ENCODE results near the gene ACBD6.

Gene ACBD6

DNA sequence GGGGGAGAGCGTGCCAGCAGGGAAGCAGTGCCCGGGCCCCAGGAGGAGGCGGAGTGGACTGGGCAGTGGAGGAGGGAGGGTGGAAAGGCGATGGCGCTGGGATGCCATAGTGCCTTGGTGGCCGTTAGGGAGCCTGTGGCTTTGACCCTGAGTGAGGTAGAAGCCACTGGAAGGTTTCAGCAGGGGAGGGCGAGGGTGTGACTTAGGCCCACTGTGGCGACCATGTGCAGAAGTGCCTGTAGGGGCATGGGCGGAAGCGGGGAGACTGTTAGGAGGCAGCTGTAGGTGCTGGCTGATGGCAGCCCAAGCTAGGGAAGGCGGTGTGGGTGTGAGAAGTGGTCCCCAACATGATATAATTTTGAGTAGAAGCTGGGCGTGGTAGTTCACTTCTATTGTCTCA lies 244.1 kb downstream of the ACBD6 start:
- Histone ChIP-seq H3K27me3 (ENCODE audit: insufficient read depth, low read length, poor library complexity, severe bottlenecking) (no peaks in the 10 kb centered on the region), H2AFZ (ENCODE audit: low read length) (no peak overlapping the region), H3K9ac (ENCODE audit: low read depth, low read length, poor library complexity, severe bottlenecking) (no peak overlapping the region), H3K9me3 (ENCODE audit: insufficient read depth, low read depth, low read length) (no peaks in the 10 kb centered on the region), H3K4me2 (ENCODE audit: low read depth, low read length, poor library complexity, severe bottlenecking) (no peak overlapping the region), H3K36me3 (ENCODE audit: insufficient read depth, low read length) (no peaks in the 10 kb centered on the region), H4K20me1 (ENCODE audit: insufficient read depth, low read length, poor library complexity, severe bottlenecking) (no peaks in the 10 kb centered on the region), H3K79me2 (ENCODE audit: insufficient read depth, low read length) (no peaks in the 10 kb centered on the region), H3F3A (ENCODE audit: low read depth) (no peaks in the 10 kb centered on the region), H3K4me3 (ENCODE audit: low read length, poor library complexity, severe bottlenecking) (no peak overlapping the region), H3K9me2 (replicated peaks; ENCODE audit: low read depth, low read length) (no peaks in the 10 kb centered on the region), H3K4me1 (ENCODE audit: insufficient read depth, low read length, poor library complexity, severe bottlenecking) (no peaks in the 10 kb centered on the region)
- no peak for TF ChIP-seq EZH2phosphoT487 (IDR thresholded peaks at IDR 0.05; ENCODE audit: borderline replicate concordance)
- TF ChIP-seq, protein P1, sequence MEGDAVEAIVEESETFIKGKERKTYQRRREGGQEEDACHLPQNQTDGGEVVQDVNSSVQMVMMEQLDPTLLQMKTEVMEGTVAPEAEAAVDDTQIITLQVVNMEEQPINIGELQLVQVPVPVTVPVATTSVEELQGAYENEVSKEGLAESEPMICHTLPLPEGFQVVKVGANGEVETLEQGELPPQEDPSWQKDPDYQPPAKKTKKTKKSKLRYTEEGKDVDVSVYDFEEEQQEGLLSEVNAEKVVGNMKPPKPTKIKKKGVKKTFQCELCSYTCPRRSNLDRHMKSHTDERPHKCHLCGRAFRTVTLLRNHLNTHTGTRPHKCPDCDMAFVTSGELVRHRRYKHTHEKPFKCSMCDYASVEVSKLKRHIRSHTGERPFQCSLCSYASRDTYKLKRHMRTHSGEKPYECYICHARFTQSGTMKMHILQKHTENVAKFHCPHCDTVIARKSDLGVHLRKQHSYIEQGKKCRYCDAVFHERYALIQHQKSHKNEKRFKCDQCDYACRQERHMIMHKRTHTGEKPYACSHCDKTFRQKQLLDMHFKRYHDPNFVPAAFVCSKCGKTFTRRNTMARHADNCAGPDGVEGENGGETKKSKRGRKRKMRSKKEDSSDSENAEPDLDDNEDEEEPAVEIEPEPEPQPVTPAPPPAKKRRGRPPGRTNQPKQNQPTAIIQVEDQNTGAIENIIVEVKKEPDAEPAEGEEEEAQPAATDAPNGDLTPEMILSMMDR (conservative IDR thresholded peaks at IDR 0.05; ENCODE audit: low read length): no peak

DNA sequence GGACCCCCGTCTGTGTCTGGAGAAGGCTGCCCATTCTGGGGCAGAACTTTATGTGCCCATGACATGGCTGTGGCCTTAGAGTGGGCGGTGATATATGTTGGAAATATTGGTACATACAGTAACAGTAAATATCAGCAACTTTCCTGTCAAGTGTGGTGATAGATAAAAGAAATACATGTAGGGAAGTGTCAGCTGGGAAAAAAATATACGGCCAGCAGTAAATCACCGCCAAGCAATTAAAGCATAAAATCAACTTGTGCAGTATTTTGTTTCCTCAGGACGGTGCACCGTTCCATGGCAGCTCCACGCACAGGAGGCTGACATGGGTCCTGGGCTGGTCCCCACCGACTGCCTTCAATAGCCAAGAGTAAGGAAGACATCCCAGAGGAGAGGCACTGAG lies 244.9 kb downstream of the ACBD6 start:
- peaks cover under 1% of the 10 kb centered on the region for H3K4me1 ChIP-seq (ENCODE audit: insufficient read depth, low read length, poor library complexity, severe bottlenecking)
- no peak overlapping the region for H3K4me2 ChIP-seq (ENCODE audit: low read depth, low read length, poor library complexity, severe bottlenecking)
- H3K9ac ChIP-seq (ENCODE audit: low read depth, low read length, poor library complexity, severe bottlenecking): no peak overlapping the region
- no peaks in the 10 kb centered on the region for H3K9me3 ChIP-seq (ENCODE audit: insufficient read depth, low read depth, low read length)
- no peak for TF ChIP-seq EZH2phosphoT487 (IDR thresholded peaks at IDR 0.05; ENCODE audit: borderline replicate concordance)
- TF ChIP-seq, protein P1 (conservative IDR thresholded peaks at IDR 0.05; ENCODE audit: low read length): no peak
- H2AFZ ChIP-seq (ENCODE audit: low read length): no peak overlapping the region
- H3K9me2 ChIP-seq (replicated peaks; ENCODE audit: low read depth, low read length): no peaks in the 10 kb centered on the region
- H3K27me3 ChIP-seq (ENCODE audit: insufficient read depth, low read length, poor library complexity, severe bottlenecking): no peaks in the 10 kb centered on the region
- H3K4me3 ChIP-seq (ENCODE audit: low read length, poor library complexity, severe bottlenecking): no peak overlapping the region
- H3K36me3 ChIP-seq (ENCODE audit: insufficient read depth, low read length): no peaks in the 10 kb centered on the region
- no peaks in the 10 kb centered on the region for H3F3A ChIP-seq (ENCODE audit: low read depth)
- H4K20me1 ChIP-seq (ENCODE audit: insufficient read depth, low read length, poor library complexity, severe bottlenecking): no peaks in the 10 kb centered on the region
- no peaks in the 10 kb centered on the region for H3K79me2 ChIP-seq (ENCODE audit: insufficient read depth, low read length)

DNA sequence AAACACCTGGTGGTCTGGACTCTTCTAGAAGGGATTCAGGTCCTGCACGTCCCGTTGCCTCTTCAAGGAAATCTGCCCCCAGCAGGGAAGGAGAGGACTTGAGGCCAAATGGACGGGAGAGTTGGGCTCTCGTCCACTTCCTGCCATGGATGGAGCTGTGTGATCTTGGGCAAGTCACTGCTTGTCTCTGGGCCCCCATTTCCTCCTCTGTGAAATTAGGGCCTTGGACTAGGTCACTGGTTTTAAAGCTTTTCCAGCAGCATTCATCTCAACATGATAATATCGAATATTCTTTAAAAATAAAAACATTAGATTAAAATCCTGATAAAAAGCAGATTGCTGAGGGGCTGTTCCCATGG lies 245.4 kb downstream of the ACBD6 start:
- H3K4me1 ChIP-seq (ENCODE audit: insufficient read depth, low read length, poor library complexity, severe bottlenecking): peaks cover 3% of the 10 kb centered on the region
- no peaks in the 10 kb centered on the region for H3F3A ChIP-seq (ENCODE audit: low read depth)
- no peaks in the 10 kb centered on the region for H3K27me3 ChIP-seq (ENCODE audit: insufficient read depth, low read length, poor library complexity, severe bottlenecking)
- no peaks in the 10 kb centered on the region for H3K36me3 ChIP-seq (ENCODE audit: insufficient read depth, low read length)
- H3K4me2 ChIP-seq (ENCODE audit: low read depth, low read length, poor library complexity, severe bottlenecking): no peak overlapping the region
- no peak overlapping the region for H2AFZ ChIP-seq (ENCODE audit: low read length)
- H3K9me3 ChIP-seq (ENCODE audit: insufficient read depth, low read depth, low read length): no peaks in the 10 kb centered on the region
- no peak overlapping the region for H3K4me3 ChIP-seq (ENCODE audit: low read length, poor library complexity, severe bottlenecking)
- TF ChIP-seq, protein P1 (conservative IDR thresholded peaks at IDR 0.05; ENCODE audit: low read length): no peak
- no peak for TF ChIP-seq EZH2phosphoT487 (IDR thresholded peaks at IDR 0.05; ENCODE audit: borderline replicate concordance)
- no peaks in the 10 kb centered on the region for H3K79me2 ChIP-seq (ENCODE audit: insufficient read depth, low read length)
- H4K20me1 ChIP-seq (ENCODE audit: insufficient read depth, low read length, poor library complexity, severe bottlenecking): no peaks in the 10 kb centered on the region
- H3K9ac ChIP-seq (ENCODE audit: low read depth, low read length, poor library complexity, severe bottlenecking): no peak overlapping the region
- no peaks in the 10 kb centered on the region for H3K9me2 ChIP-seq (replicated peaks; ENCODE audit: low read depth, low read length)
